Right cardiac atrium (tissue), 5 donors: ENCODE data around the gene CSNK1E. TPM values are rescaled to one million over a fixed set of nuclear protein-coding genes. Genes with fewer than 3 reads are reported as not detected.
A peak's percentile ranks its signal among the peaks of the same experiment; 100 is the strongest.
"Not testable (repeated sequence)": the region's sequence is repeated elsewhere in the genome, so short reads cannot be mapped to it uniquely, and the experiment has no call there.

Experiments used
- ATAC-seq, 2 donors: fragments of 200-7000 bp; cut with Tn5 transposase; one replicate each; pipeline versions ENCODE4 v1.8.0 to v1.9.1; 2020; ENCODE audit warnings: moderate library complexity in 2 of 2, mild to moderate bottlenecking in 1 of 2
- DNase-seq, 3 donors: peaks; one replicate each; pipeline ENCODE4 v3.0.0-alpha.2; 2020
- H3K27ac ChIP-seq: one replicate; pipeline ENCODE4 v1.5.1; 2013; ENCODE audit warnings: mild to moderate bottlenecking, low read length, control low read depth, moderate library complexity
- H3K27me3 ChIP-seq: one replicate; pipeline ENCODE4 v1.6.1; 2013; ENCODE audit not compliant: control insufficient read depth, insufficient read depth
- H3K4me1 ChIP-seq: one replicate; pipeline ENCODE4 v1.6.1; 2013; ENCODE audit warnings: low read length; ENCODE audit not compliant: control insufficient read depth, insufficient read depth
- H3K4me3 ChIP-seq: one replicate; pipeline ENCODE4 v1.5.1; 2013; ENCODE audit warnings: low read length, control low read depth
- H3K9me3 ChIP-seq: one replicate; pipeline ENCODE4 v1.6.1; 2013; ENCODE audit warnings: low read length; ENCODE audit not compliant: control insufficient read depth
- WGBS: extraction: QIAGEN DNeasy Blood & Tissue Kit; methylation state at CpG from one replicate; pipeline ENCODE4 v1.1.7; 2013; 5-methylcytosine and 5-hydroxymethylcytosine counted together
- intact Hi-C, 4 donors: fragments of 100-400 bp; cut with DNase I; formaldehyde crosslinking; loops; one replicate each; pipeline versions ENCODE4 v1.11.0 to v1.14.0; 2022 to 2023
- long read RNA-seq, 4 donors: library from polyadenylated mRNA; unstranded; transcript quantifications; one replicate each; pipeline ENCODE4 v2.0.0, GENCODE V29; 2020 to 2021
- polyA plus RNA-seq: library from polyadenylated mRNA; stranded (reverse); fragments of 200-250 nt; gene quantifications from one replicate; pipeline ENCODE4 v1.2.3, GENCODE V29; 2013
- total RNA-seq, 4 donors: library from RNA; stranded (reverse); fragmentation: NEBNext Ultra II Directional; extraction: Animal tissue kit (Norgen Biotek cat#: 25700); gene quantifications; one replicate each; pipeline ENCODE4 v1.2.1, GENCODE V29; 2021
- donor health status: healthy with polysubstance abuse.
- donor health status: DM: no; HTN: yes; CAD: no.
- donor health status: DM: no; HTN: no; CAD: no.
- donor health status: DM: no; HTN: yes; CAD: no; lungs with severe emphysema.
- donor health status: DM: yes; HTN: yes; CAD: no.

Gene CSNK1E
- total RNA-seq (10 to 100 TPM; 69.7 to 88.6 (median 81.0) TPM), polyA plus RNA-seq (76.3 TPM)
- long read RNA-seq, donor 1, transcript CSNK1E-203 (11 exons, 2,791 nt), result major isoform, 70 of 150 reads
- long read RNA-seq, donor 1, transcript CSNK1E-204 (10 exons, 1,580 nt), result minor isoform, 5 of 150 reads
- long read RNA-seq, donor 1, partial matches to known transcripts, result 22 of 150 reads
- long read RNA-seq, donor 1, other reads (novel, unspliced or antisense), result 51 of 150 reads
- long read RNA-seq, donor 2, transcript CSNK1E-203 (11 exons, 2,791 nt), result major isoform, 24 of 53 reads
- long read RNA-seq, donor 2, partial matches to known transcripts, result 7 of 53 reads
- long read RNA-seq, donor 2, other reads (novel, unspliced or antisense), result 18 of 53 reads
- long read RNA-seq, donor 3, transcript CSNK1E-210 (4 exons, 787 nt), result major isoform, 5 of 82 reads
- long read RNA-seq, donor 3, partial matches to known transcripts, result 53 of 82 reads
- long read RNA-seq, donor 3, other reads (novel, unspliced or antisense), result 17 of 82 reads
- long read RNA-seq, donor 4, transcript CSNK1E-203 (11 exons, 2,791 nt), result major isoform, 18 of 38 reads
- long read RNA-seq, donor 4, partial matches to known transcripts, result 3 of 38 reads
- long read RNA-seq, donor 4, other reads (novel, unspliced or antisense), result 15 of 38 reads

DNA sequence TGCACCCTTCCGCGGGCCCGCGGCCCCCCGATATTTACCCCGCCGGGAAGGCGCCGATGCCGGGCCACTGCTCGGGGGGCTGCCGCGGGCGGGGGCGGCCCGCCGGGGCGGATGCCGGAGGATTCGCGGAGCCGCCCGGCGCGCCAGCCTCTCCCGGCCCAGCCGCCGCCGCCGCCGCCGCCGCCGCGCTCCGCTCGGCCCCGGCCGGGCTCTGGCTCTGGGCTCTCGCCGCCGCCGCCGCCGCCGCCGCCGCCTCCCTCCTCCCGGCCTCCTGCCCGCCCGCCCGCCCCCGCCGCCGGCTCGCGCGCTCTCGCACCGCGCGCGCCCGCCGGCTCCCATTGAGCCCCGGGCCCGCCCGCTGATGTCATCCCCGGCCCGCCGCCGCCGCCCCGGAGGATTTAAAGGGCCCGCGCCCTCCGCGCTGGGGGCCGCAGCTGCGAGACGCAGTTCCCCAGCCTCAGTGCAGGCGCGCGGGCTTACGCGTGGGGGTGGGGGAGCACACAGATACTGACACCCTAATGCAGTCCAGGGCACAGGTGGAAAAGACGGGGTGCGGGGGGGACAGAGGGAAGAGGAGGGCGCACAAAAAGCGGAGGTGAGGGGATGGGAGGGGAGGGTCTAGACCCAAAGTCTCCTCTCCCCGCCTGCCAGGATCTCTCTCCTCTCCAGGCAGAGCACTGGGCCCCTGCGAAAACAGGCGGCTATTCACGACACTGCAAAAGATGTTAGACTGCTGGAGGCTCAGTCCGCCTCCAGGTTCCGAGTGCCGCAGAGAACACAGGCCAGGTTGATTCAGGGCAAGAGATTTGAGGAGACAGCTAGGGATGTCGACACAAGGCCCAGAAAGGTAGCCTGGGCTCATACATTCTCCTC lies at the start of gene CSNK1E:
TSS of gene CSNK1E (minus strand) at position 312 of the 873 bp plus-strand sequence. CDS start 3,276 bp downstream, outside the sequence.
- Histone ChIP-seq H3K4me3 (peak within 1 kb of the TSS; percentile 98), H3K9me3 (no peaks in the 10 kb centered on the region), H3K27me3 (no peaks in the 10 kb centered on the region), H3K27ac (peak within 1 kb of the TSS; percentile 100), H3K4me1 (peaks cover 26% of the 10 kb centered on the region)
- intact Hi-C loops, result no loop called here
- 1% methylated on average over 91 of the region's 98 CpGs for WGBS
- ATAC-seq (peak; percentile 74 to 77), DNase-seq (peak; percentile 82 to 94 (median 93))

DNA sequence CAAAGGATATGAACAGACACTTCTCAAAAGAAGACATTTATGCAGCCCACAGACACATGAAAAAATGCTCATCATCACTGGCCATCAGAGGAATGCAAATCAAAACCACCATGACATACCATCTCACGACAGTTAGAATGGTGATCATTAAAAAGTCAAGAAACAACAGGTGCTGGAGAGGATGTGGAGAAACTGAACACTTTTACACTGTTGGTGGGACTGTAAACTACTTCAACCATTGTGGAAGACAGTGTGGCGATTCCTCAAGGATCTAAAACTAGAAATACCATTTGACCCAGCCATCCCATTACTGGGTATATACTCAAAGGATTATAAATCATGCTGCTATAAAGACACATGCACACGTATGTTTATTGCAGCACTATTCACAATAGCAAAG lies 48.6 kb upstream of the CSNK1E start:
- H3K4me3 ChIP-seq, H3K27ac ChIP-seq, ATAC-seq, H3K27me3 ChIP-seq, H3K9me3 ChIP-seq, H3K4me1 ChIP-seq, DNase-seq, intact Hi-C loops: not testable (repeated sequence)
- WGBS, result over 99% methylated on average over 2 of the region's 3 CpGs

DNA sequence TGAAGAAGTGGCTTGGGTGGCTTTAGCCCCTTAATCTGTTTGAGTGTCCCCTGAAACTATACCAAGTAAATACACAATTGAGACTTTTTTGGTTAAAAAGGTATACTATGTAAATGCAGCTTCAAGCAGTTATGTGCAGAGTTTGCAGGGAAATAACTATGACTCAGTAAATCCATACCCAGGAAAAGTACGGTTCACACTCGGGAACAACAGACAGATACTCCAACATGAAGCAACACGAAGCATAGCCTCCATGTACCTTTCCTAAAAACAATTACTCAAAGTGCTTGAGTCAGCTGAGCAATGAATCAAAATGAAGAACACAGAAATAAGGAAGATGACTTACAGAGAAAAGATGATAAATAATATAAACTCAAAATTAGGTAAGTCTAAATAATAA lies 47.9 kb upstream of the CSNK1E start:
- WGBS, result 95% methylated on average over 3 of the region's 3 CpGs
- H3K4me1 ChIP-seq, H3K27me3 ChIP-seq, H3K27ac ChIP-seq, DNase-seq, ATAC-seq, H3K4me3 ChIP-seq, intact Hi-C loops, H3K9me3 ChIP-seq: not testable (repeated sequence)

DNA sequence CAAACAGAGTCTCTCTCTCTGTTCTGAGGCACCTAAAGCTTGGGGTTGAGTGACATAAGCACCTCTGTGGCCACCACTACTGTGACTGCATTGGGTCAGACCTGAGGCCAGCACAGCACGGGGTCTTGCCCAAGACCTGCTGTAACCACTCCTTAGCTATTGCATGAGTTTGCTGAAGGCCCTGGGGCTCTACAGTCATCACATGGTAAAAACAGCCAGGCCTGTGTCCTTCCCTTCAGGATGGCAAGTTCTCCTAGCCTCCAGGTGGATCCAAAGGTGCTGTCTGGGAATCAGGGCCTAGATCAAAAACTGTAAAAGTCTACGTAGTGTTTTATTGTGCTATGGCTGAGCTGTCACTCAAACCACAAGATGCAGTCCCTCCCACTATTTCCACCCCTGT lies 43.3 kb upstream of the CSNK1E start:
- intact Hi-C loops, H3K27me3 ChIP-seq, DNase-seq, H3K9me3 ChIP-seq, H3K4me1 ChIP-seq, H3K27ac ChIP-seq, ATAC-seq, H3K4me3 ChIP-seq: not testable (repeated sequence)
- 88% methylated on average over 2 of the region's 2 CpGs for WGBS

DNA sequence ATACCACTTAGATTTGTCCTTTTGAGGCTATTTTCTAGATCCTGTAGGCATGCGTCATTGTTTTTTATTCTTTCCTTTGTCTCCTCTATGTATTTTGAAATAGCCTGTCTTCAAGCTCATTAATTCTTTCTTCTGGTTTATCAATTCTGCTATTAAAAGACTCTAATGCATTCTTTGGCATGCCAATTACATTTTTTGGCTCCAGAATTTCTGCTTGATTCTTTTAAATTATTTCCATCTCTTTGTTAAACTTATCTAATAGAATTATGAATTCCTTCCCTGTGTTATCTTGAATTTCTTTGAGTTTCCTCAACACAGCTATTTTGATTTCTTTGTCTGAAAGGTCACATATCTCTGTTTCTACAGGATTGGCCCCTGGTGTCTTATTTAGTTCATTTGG lies 42.6 kb upstream of the CSNK1E start:
- not testable (repeated sequence) for H3K9me3 ChIP-seq, H3K27ac ChIP-seq, ATAC-seq, DNase-seq, H3K4me1 ChIP-seq, H3K27me3 ChIP-seq, H3K4me3 ChIP-seq
- WGBS, result 70% methylated on average over 1 of the region's 1 CpG
- intact Hi-C loops, result loop anchor here in 3 of 4 donors (10.0 kb wide), 2 partner anchors 245 to 305 kb away; partner anchors contain the start of genes BAIAP2L2 (in 2 of the 3) and PICK1 (in 2 of the 3)

DNA sequence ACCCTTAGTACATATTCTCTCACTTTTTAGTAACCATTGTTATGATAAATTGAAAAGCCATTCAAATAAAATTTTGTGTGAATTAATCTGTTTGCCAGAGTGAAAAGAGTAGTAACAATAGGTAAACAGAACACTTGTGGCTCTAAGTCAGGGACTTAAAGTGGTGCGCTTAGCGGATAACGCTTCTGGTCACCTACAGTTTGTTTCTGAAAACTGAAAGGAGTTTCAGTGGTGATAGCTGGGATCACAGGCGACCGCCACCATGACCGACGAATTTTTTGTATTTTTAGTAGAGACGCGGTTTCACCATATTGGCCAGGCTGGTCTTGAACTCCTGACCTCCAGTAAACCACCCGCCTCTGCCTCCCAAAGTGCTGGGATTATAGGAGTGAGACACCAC lies 40.7 kb upstream of the CSNK1E start:
- not testable (repeated sequence) for H3K9me3 ChIP-seq, DNase-seq, ATAC-seq, H3K27ac ChIP-seq, H3K27me3 ChIP-seq, H3K4me1 ChIP-seq, H3K4me3 ChIP-seq
- WGBS, result 90% methylated on average over 10 of the region's 10 CpGs
- intact Hi-C loops, result loop anchor here in 3 of 4 donors (10.0 kb wide), 2 partner anchors 243 to 303 kb away; partner anchors contain the start of genes BAIAP2L2 (in 2 of the 3) and PICK1 (in 2 of the 3)

DNA sequence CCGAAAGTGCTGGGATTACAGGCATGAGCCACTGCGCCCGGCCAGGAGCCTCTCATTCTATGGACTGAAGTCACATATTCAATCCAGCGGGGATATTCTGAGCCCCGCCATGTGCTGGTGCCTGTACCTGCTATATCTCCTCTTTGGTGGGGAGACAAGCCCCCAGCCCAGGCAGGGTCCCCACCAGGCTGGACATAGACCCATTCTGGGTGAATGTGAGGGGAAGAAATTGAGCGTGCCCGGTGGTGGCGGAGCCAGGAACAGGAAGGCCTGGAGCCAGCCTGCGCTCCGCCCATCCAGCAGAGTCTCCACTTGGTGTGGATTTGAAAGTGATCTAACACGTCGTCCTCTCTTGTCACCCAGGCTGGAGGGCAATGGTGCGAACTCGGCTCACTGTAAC lies 38.0 kb upstream of the CSNK1E start:
- Histone ChIP-seq H3K27ac (no peak overlapping the region), H3K27me3 (no peaks in the 10 kb centered on the region), H3K9me3 (no peaks in the 10 kb centered on the region), H3K4me3 (no peak overlapping the region), H3K4me1 (no peaks in the 10 kb centered on the region)
- 94% methylated on average over 14 of the region's 14 CpGs for WGBS
- no peak for ATAC-seq
- peak in 1 of 3 donors; percentile 51 for DNase-seq
- intact Hi-C loops, result loop anchor here in 3 of 4 donors (10.0 kb wide), 2 partner anchors 240 to 300 kb away; partner anchors contain the start of genes BAIAP2L2 (in 2 of the 3) and PICK1 (in 2 of the 3)

DNA sequence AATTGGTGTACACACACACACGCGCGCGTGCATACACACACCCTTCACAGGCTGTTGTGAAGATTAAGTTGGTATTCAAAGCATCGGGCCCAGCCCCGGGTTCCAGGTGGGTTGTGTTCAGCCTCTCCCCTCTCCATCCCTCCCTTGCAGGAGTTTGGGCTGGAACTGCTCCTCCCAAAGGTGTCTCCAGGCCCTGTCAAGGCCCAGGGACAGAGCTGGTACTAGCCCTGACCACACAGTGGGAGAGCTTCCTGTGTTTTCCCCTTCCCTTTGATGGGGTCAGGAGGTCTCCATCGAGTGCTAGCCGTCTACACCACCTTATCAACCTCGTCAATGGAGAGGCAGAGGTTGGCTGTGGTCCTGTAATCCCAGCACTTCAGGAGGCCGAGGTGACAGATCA lies 36.5 kb upstream of the CSNK1E start:
- Histone ChIP-seq H3K27ac (no peak overlapping the region), H3K27me3 (no peaks in the 10 kb centered on the region), H3K4me3 (no peak overlapping the region), H3K4me1 (no peaks in the 10 kb centered on the region), H3K9me3 (no peaks in the 10 kb centered on the region)
- 70% methylated on average over 10 of the region's 10 CpGs for WGBS
- intact Hi-C loops, result loop anchor here (5.0 to 10.0 kb wide), 4 partner anchors 239 to 301 kb away; partner anchors contain the start of genes BAIAP2L2 (in 2 of the 4) and PICK1 (in 2 of the 4)
- ATAC-seq (peak; percentile 11 to 26), DNase-seq (no peak)

DNA sequence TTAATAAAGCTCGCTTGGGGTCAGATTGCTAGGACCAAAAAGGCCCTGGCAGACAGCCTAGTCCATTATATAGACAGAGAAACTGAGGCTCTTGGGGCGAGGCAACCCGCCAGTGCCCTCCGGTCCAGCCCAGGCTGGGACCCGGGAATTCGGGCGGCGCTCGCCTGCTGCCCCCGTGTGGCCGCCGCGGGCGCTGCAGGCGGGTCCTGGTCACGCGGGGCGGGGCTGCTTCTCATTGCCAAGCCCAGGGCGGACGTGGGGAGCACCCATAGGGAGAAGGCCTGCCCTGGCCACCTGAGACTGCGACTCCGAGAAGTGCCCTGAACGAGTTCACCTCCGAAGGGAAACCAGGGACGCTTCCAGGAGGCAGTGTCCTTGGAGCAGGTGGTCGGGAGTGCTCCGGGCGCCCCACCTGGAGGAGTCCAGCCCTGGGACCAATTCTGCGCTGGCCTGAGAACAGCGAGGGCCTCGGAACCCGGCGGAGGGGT lies 36.0 kb upstream of the CSNK1E start:
- DNase-seq, result peak; percentile 69 to 90 (median 90)
- Histone ChIP-seq H3K4me1 (no peaks in the 10 kb centered on the region), H3K9me3 (no peaks in the 10 kb centered on the region), H3K4me3 (no peak overlapping the region), H3K27me3 (no peaks in the 10 kb centered on the region), H3K27ac (no peak overlapping the region)
- intact Hi-C loops, result loop anchor here (5.0 to 10.0 kb wide), 4 partner anchors 238 to 301 kb away; partner anchors contain the start of genes BAIAP2L2 (in 2 of the 4) and PICK1 (in 2 of the 4)
- peak; percentile 80 to 86 for ATAC-seq
- 26% methylated on average over 33 of the region's 33 CpGs for WGBS

DNA sequence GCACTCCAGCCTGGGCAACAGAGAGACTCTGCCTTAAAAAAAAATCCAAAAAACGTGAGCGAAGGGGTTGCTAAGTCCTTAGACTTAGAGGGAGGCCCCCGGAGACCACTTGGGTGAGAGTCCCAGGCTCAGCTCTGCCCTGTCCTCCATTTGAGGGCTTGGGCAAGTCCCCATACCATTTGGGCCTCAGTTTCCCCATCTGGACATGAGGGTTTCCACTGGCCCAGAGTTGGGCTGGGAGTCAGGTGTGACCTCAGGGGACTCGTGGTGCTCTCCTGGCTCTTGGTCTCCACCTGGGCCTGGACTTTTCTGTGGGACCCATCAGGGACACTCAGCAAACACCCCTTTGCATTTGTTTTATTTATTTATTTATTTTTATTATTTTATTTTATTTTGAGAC lies 35.2 kb upstream of the CSNK1E start:
- H3K27ac ChIP-seq, result no peak overlapping the region
- H3K4me3 ChIP-seq, result no peak overlapping the region
- H3K27me3 ChIP-seq, result no peaks in the 10 kb centered on the region
- DNase-seq (peak in 1 of 3 donors; percentile 9), ATAC-seq (no peak)
- intact Hi-C loops, result loop anchor here (5.0 to 10.0 kb wide), 4 partner anchors 238 to 300 kb away; partner anchors contain the start of genes BAIAP2L2 (in 2 of the 4) and PICK1 (in 2 of the 4)
- H3K9me3 ChIP-seq, result no peaks in the 10 kb centered on the region
- WGBS, result 90% methylated on average over 4 of the region's 4 CpGs
- H3K4me1 ChIP-seq, result no peaks in the 10 kb centered on the region
